Activated CD8-positive, alpha-beta T cell treated with anti-CD3 and anti-CD28 coated beads, Interleukin-2, amount 10 ng/mL, durations not matched to agents 7 days and 5 days (primary cell): Measurements from ENCODE around the gene FKBP1B. TPM values are rescaled to one million over a fixed set of nuclear protein-coding genes. Genes with fewer than 3 reads are reported as not detected.
"Not testable (repeated sequence)": the region's sequence is repeated elsewhere in the genome, so short reads cannot be mapped to it uniquely, and the experiment has no call there.

Experiments used
- ATAC-seq: fragments of 150-1000 bp; cut with Tn5 transposase; one replicate; pipeline ENCODE4 v1.10.0; 2021; ENCODE audit warnings: moderate library complexity
- CTCF ChIA-PET: fragments of 350-600 bp; sonication (Branson Sonifier 250); formaldehyde crosslinking; loops from one replicate; lab custom pipeline; 2021; ENCODE audit warnings: antibody characterized with exemption; lab: Charles Lee
- POLR2A ChIA-PET: fragments of 350-600 bp; sonication (Branson Sonifier 250); formaldehyde crosslinking; loops from one replicate; lab custom pipeline; 2021; ENCODE audit warnings: antibody characterized with exemption; lab: Charles Lee
- DNase-seq: peaks from one replicate; pipeline ENCODE4 v3.0.0-alpha.2; 2020
- H3K27ac Mint-ChIP-seq: one replicate; pipeline ENCODE4 v1.8.0; 2021; ENCODE audit warnings: mild to moderate bottlenecking, mixed read lengths
- H3K27me3 Mint-ChIP-seq: one replicate; pipeline ENCODE4 v1.8.0; 2021; ENCODE audit warnings: low read depth, mixed read lengths
- H3K36me3 Mint-ChIP-seq: one replicate; pipeline ENCODE4 v1.8.0; 2021; ENCODE audit warnings: low read depth, mixed read lengths
- H3K4me1 Mint-ChIP-seq: one replicate; pipeline ENCODE4 v1.8.0; 2021; ENCODE audit warnings: low read depth, mixed read lengths
- H3K4me3 Mint-ChIP-seq: one replicate; pipeline ENCODE4 v1.8.0; 2021; ENCODE audit warnings: mild to moderate bottlenecking, mixed read lengths
- H3K9me3 Mint-ChIP-seq: one replicate; pipeline ENCODE4 v1.8.0; 2022; ENCODE audit warnings: mixed read lengths; ENCODE audit not compliant: insufficient read depth
- total RNA-seq, 2 experiments: library from RNA; stranded (reverse); gene quantifications; one replicate each; pipeline ENCODE4 v1.2.3, GENCODE V29; 2021

The FKBP1B gene
- 1 to 10 TPM; 3.2 to 3.4 TPM for total RNA-seq

DNA sequence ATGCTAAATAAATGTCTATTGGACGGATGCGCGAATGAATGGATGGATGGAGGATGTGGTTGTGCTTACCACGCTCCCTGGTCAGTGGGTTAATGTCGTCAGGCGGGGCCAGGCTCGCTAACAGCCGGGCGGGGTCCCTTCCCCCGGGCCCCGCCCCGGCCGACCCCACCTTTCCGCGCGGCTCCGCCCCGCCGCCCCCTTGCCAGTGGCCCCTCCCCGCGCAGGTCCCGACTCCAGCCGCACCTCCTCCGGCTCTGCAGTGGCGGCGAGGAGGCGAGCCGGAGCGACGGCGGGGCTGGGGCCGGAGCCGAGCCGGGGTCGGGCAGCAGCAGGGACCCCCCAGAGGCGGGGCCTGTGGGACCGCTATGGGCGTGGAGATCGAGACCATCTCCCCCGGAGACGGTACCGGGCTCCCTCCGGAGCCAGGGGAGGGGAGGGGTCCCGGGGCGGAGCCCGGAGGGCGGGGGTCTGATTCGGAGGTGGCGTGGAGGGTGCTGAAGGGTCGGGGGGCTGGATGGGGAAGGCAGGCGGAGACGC is at the start of gene FKBP1B:
Gene FKBP1B (plus strand): TSS at position 257 of the 537 bp plus-strand sequence. CDS start 109 bp downstream, at position 366.
- ChIA-PET POLR2A (interaction anchor here (0.6 to 2.8 kb wide), 4 partner anchors 24 to 884 kb away, joined by 3 to 8 read pairs (median 3); partner anchors contain the start of gene ATAD2B), CTCF (interaction anchor here (1.0 to 2.7 kb wide), 7 partner anchors 10 to 225 kb away, joined by 3 to 11 read pairs (median 5); partner anchors contain the start of genes ATAD2B and TP53I3)
- Mint-ChIP-seq H3K4me1 (peaks cover 31% of the 10 kb centered on the region), H3K36me3 (peaks cover 2% of the 10 kb centered on the region), H3K9me3 (no peaks in the 10 kb centered on the region), H3K27ac (peak within 1 kb of the TSS; percentile 68), H3K4me3 (peak within 1 kb of the TSS; percentile 73), H3K27me3 (peaks cover 7% of the 10 kb centered on the region)
- peak; percentile 43 for ATAC-seq
- DNase-seq = peak; percentile 80

DNA sequence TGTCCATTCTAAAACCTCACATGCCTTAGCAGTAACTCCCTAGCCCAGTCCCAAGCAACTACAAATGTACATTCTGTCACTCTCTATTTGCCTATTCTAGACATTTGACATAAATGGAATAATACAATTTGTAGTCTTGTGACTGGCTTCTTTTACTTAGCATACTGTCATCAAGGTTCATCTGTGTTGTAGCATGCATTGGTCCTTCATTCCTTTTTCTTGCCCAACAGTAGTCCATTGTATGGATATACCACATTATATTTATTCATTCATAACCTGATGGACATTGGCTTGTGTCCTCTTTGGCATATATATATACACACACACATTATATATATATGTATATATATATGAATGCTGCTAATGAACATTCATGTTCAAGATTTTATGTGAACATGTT is 41.8 kb upstream of the FKBP1B start:
- CTCF ChIA-PET = no interaction called here
- Mint-ChIP-seq H3K27ac (no peak overlapping the region), H3K27me3 (peaks cover 33% of the 10 kb centered on the region), H3K4me1 (peaks cover 11% of the 10 kb centered on the region), H3K9me3 (no peaks in the 10 kb centered on the region), H3K36me3 (no peaks in the 10 kb centered on the region), H3K4me3 (no peak overlapping the region)
- no peak for ATAC-seq
- no peak for DNase-seq
- POLR2A ChIA-PET = no interaction called here

DNA sequence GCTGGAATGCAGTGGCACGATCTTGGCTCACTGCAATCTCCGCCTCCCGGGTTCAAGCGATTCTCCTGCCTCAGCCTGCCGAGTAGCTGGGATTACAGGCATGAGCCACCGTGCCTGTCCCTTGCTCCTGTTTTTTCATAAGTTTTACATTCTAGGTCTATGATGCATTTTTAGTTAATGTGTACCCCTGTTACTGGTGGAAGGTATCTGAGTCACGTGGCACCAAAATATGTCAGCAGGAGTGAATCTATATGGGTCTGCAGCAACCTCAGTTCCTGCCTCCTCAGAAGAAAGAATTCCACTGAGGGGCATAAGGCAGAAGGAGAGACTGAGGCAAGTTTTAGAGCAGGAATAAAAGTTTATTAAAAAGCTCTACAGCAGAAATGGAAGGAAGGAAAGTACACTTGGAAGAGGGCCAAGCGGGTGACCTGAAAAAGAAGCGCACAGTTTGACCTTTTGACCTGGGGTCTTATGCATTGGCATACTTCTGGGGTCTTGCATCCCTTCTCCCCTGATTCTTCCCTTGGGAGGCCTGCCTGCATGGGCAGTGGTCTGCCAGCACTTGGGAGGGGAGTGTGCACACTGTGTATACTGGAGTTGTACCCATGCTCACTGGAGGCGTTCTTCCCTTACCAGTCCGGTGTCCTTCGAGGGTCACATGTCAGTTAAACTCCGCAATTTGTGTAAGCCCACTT is 40.7 kb upstream of the FKBP1B start:
- CTCF ChIA-PET = no interaction called here
- POLR2A ChIA-PET = no interaction called here
- peaks cover 35% of the 10 kb centered on the region for H3K27me3 Mint-ChIP-seq

DNA sequence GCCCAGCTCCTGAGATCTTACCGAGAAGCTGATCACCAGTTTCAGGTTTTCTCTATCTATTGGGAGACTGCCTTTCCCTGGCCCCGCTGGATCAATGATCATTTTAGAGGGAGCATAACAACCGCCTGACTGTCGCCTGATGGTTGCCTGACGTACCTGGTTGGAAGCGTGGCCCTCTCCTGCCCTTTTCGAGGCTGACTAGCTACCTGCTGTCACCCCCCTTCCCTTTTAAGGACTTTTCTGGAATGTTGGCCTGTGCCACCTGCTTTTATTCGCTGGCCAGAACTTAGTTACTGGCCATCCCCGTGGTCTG is 40.2 kb upstream of the FKBP1B start:
- DNase-seq (no peak), ATAC-seq (no peak)
- no peak overlapping the region for H3K27ac Mint-ChIP-seq
- no peaks in the 10 kb centered on the region for H3K9me3 Mint-ChIP-seq
- ChIA-PET CTCF (no interaction called here), POLR2A (no interaction called here)
- H3K4me3 Mint-ChIP-seq = no peak overlapping the region
- H3K27me3 Mint-ChIP-seq = peaks cover 35% of the 10 kb centered on the region
- H3K4me1 Mint-ChIP-seq = peaks cover 11% of the 10 kb centered on the region
- no peaks in the 10 kb centered on the region for H3K36me3 Mint-ChIP-seq

More for the DNA sequence above, 40.7 kb upstream of the FKBP1B start:
- ATAC-seq (no peak), DNase-seq (no peak)
- peaks cover 11% of the 10 kb centered on the region for H3K4me1 Mint-ChIP-seq
- H3K36me3 Mint-ChIP-seq = no peaks in the 10 kb centered on the region
- H3K4me3 Mint-ChIP-seq = no peak overlapping the region
- H3K27ac Mint-ChIP-seq = no peak overlapping the region
- no peaks in the 10 kb centered on the region for H3K9me3 Mint-ChIP-seq

DNA sequence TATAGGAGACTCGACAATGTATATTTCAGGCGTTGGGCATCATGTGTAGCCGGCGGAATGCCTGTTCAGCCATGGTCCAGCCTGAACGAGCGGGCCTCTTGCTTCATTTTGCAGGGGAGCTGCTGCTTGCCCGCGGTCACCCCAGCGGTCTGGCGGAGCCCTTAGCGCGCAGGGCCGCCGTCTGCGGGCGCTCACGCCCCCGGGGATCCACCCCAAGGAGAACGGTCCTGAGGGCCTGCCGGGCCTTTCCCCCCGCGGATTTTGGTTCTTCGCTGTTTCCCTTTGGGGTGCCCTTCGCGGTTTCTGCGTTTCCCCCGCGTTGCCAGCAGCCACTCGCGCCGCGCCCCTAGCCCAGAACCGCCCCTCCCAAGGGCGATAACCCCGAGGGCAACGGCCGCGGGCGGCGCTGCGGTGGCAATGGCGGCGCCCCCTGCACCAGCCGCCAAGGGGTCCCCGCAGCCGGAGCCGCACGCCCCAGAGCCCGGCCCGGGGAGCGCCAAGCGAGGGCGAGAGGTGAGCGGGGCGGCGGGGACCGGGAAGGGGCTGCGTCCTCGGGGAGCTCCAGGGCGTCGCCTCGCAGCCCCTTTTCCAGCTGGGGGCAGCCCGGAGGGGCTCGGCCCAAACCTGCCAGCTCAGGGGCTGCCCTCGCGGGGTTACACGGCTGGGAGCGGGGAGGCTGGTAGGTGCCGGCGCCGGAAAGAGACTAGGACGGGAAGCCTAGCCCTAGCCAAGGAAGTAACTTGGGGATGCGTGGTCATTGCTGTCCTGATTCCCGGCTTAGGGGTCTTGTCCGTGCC is 39.7 kb upstream of the FKBP1B start, which contains the start of gene MFSD2B:
Gene MFSD2B (plus strand): TSS at position 406 of the 797 bp plus-strand sequence. CDS start 12 bp downstream, at position 418.
- Mint-ChIP-seq H3K4me1 (peaks cover 11% of the 10 kb centered on the region), H3K36me3 (no peaks in the 10 kb centered on the region), H3K4me3 (no peak within 1 kb of the TSS), H3K9me3 (no peaks in the 10 kb centered on the region), H3K27ac (no peak within 1 kb of the TSS), H3K27me3 (peaks cover 35% of the 10 kb centered on the region)
- ATAC-seq = peak; percentile 66
- no peak for DNase-seq
- ChIA-PET POLR2A (no interaction called here), CTCF (interaction anchor here (1.3 kb wide), 1 partner anchor 82 kb away, joined by 4 read pairs; no protein-coding TSS in a partner anchor)

DNA sequence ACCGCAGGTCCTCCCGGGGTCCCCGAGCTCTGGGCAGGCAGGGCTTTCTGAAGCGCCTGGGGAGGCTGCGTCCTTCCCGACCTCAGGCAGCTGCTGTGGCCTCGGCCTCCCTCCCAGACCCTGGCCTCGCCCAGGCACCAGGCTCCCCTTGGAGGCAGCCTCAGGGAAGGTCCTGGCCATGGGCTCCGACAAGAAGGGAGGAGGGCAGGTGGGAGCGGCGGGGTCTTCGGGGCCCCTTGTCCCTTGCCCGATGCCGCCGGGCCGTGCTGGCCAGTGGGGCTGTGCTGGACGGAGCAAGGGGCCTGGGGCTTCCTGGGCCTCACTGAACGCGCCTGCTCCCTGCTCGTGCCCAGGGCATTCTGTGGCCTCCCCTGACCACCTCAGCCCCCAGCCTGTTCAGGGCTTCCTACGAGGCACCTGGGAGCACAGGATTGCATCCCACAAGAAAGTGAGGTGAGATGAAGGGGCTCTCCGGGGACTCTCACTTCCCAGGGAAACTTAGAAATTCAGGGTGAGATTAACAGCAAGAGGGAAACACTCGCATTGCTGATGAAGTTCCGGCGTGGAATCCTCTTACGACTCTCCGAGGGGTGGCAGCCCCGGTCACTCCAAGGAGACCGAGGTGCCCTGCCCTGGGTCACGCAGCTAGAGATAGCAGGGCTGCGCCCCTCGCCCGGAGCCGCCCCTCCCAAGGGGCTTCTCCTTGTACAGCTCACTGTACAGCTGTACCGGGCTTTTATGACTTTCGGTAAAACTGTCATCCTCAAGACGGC is 38.9 kb upstream of the FKBP1B start:
- ChIA-PET POLR2A (no interaction called here), CTCF (interaction anchor here (1.3 to 1.4 kb wide), 2 partner anchors 74 to 83 kb away, joined by 4 to 7 read pairs; partner anchors contain the start of gene TP53I3)
- ATAC-seq (no peak), DNase-seq (no peak)
- Mint-ChIP-seq H3K27me3 (peaks cover 35% of the 10 kb centered on the region), H3K4me3 (no peak overlapping the region), H3K27ac (no peak overlapping the region), H3K36me3 (no peaks in the 10 kb centered on the region), H3K9me3 (no peaks in the 10 kb centered on the region), H3K4me1 (peaks cover 11% of the 10 kb centered on the region)

DNA sequence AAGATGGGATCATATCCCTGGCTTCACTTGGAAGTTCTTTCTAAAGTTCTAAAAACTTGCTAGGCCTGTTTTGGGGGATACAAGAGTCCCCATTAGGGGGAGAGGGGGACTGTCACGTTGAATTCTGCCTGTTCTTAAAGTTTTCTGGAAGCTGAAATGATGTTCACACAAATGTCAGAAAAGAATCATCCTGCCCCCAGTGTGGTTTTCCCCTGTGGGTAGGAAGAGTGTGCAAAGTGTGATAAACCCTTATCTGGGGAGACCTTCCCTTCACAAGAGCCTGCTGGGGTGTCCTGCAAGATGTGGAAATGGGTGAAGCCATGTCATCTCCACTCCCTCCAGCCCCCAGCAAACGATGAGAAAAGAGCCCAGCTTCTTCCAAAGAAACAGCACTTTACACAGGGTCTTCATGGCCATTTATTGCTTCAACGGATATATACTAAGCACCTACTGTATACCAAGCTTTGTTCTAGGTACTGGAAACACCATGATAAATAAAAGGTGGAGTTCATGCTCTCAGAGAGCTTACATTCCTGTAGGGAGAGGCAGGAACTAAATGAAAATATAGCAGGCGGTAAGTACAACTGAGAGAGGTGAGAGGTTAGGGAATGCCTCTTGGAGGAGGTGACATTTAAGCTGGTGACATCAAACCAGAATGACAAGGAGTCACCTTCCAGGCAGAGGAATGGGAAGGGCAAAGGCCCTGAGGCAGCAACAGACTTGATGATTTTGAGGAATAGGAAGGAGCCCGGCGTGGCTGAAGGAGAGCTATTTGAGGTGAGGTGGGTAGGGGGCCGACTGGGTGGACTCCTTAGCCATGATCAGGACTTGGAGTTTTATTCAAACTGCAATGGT is 38.1 kb upstream of the FKBP1B start:
- Mint-ChIP-seq H3K36me3 (no peaks in the 10 kb centered on the region), H3K4me1 (peaks cover 11% of the 10 kb centered on the region), H3K27ac (no peak overlapping the region), H3K9me3 (no peaks in the 10 kb centered on the region), H3K27me3 (peaks cover 35% of the 10 kb centered on the region), H3K4me3 (no peak overlapping the region)
- ChIA-PET CTCF (interaction anchor here (1.4 kb wide), 1 partner anchor 73 kb away, joined by 7 read pairs; the partner anchor contains the start of gene TP53I3), POLR2A (interaction anchor here (0.8 to 0.9 kb wide), 2 partner anchors 18 to 65 kb away, joined by 3 to 4 read pairs; partner anchors contain the start of gene SF3B6)
- ATAC-seq = no peak
- no peak for DNase-seq

DNA sequence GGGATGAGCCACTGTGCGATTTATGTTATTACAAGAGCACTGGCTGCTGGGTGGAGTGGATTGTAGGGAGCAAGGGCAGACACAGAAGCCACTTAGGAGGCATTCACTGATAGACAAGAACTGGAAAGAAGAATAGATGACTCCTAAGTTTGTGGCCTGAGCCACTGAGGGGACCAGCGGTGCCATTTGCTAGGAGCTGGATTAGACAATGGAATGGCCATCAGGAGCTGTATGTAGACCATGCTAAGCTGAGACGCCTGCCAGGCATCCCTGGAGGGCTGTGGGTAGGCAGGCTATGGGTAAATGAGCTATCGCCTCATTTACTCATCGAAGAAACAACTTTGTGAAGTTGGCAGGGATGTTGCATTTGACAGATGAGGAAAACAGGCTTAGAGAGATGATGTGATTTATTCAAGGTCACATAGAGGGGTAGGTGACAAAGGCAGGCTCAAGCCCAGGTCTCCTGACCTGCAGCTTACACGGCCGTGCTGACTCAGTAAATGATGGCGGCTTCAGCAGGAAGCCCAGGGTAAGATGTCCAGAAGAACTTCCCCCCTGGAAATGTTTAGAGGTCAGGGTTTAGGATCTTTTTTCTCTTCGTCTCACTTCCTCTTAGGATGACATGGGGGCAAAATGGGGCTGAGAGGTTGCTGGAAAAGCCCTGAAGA is 36.9 kb upstream of the FKBP1B start:
- no peak for DNase-seq
- Mint-ChIP-seq H3K27me3 (peaks cover 33% of the 10 kb centered on the region), H3K36me3 (no peaks in the 10 kb centered on the region), H3K4me3 (no peak overlapping the region), H3K4me1 (peaks cover 11% of the 10 kb centered on the region), H3K27ac (no peak overlapping the region), H3K9me3 (no peaks in the 10 kb centered on the region)
- CTCF ChIA-PET = no interaction called here
- POLR2A ChIA-PET = no interaction called here
- no peak for ATAC-seq

DNA sequence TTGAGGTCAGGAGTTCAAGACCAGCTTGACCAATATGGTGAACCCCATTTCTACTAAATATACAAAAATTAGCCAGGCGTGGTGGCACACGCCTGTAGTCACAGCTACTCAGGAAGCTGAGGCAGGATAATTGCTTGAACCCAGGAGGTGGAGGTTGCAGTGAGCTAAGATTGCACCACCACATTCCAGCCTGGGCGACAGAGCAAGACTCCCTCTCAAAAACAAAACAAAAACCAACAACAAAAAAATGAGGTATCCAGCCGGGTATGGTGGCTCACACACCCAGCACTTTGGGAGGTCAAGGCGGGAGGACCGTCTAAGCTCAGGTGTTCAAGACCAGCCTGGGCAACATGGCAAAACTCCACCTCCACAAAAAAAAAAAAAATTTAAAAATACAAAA is 34.6 kb upstream of the FKBP1B start:
- CTCF ChIA-PET = not testable (repeated sequence)
- POLR2A ChIA-PET = interaction anchor here (1.0 kb wide), 1 partner anchor 66 kb away, joined by 3 read pairs; no protein-coding TSS in a partner anchor

More for the DNA sequence above, 34.6 kb upstream of the FKBP1B start:
- not testable (repeated sequence) for H3K4me3 Mint-ChIP-seq, H3K9me3 Mint-ChIP-seq, H3K27ac Mint-ChIP-seq, ATAC-seq, DNase-seq, H3K36me3 Mint-ChIP-seq
- Mint-ChIP-seq H3K4me1 (peaks cover 11% of the 10 kb centered on the region), H3K27me3 (peaks cover 18% of the 10 kb centered on the region)
